K562 (cell line): ENCODE results near the gene RNH1. TPM values are rescaled to one million over a fixed set of nuclear protein-coding genes. Genes with fewer than 3 reads are reported as not detected.
A peak's percentile ranks its signal among the peaks of the same experiment; 100 is the strongest.

ENCODE experiments used
- ATAC-seq: fragments of 200-7000 bp; cut with Tn5 transposase; 3 replicates; pipeline ENCODE4 v1.9.1; 2020; ENCODE audit warnings: moderate library complexity
- BruUV-seq: library from RNA; stranded (reverse); fragments of 400-500 nt; replicated peaks from 2 replicates; lab custom pipeline; 2021; lab: Mats Ljungman, UMichigan
- CTCF ChIA-PET: fragments of 300-600 bp; formaldehyde crosslinking; extraction: SDS; loops from one replicate; lab custom pipeline; 2021; ENCODE audit warnings: low intra/inter-chr PET ratio; lab: Yijun Ruan, JAX
- POLR2A ChIA-PET: fragments of 300-600, 350-650 bp; sonication (Branson Sonifier 250); formaldehyde crosslinking; extraction: SDS; loops from one replicate; lab custom pipeline; 2021; ENCODE audit warnings: antibody characterized with exemption, inconsistent platforms; lab: Yijun Ruan, JAX
- DNase-seq, 4 experiments: peaks; one replicate each; pipeline versions ENCODE4 v3.0.0 to v3.0.0-alpha.2; 2011 to 2018; ENCODE audit warnings: low spot score in 3 of 4, mixed read lengths in 3 of 4; ENCODE audit errors: extremely low read depth in 1 of 4
- FAIRE-seq: peaks from 2 replicates; lab custom pipeline; 2011; peaks lifted over from hg19 to GRCh38; lab: Jason Lieb, UNC
- H2AFZ ChIP-seq: 2 replicates; pipeline ENCODE4 v1.6.0; 2011; ENCODE audit warnings: low read depth, low read length, control low read depth, inconsistent platforms
- H3K27ac ChIP-seq: fragments of 200-600 bp; 3 replicates; pipeline ENCODE4 v1.8.0; 2011; ENCODE audit warnings: low read depth, mild to moderate bottlenecking, control low read depth, inconsistent platforms, low read length, moderate library complexity, mixed read lengths; ENCODE audit errors: extremely low read depth
- H3K27me3 ChIP-seq, 2 experiments: fragments of 300-600 bp in 1 of 2; 2 replicates in 1 of 2; 3 replicates in 1 of 2; pipeline versions ENCODE4 v1.6.0 to v1.8.0; 2011; ENCODE audit warnings: inconsistent platforms in 2 of 2, low read length in 2 of 2, mild to moderate bottlenecking in 1 of 2, mixed read lengths in 1 of 2, moderate library complexity in 1 of 2; ENCODE audit not compliant: control insufficient read depth in 2 of 2, insufficient read depth in 2 of 2
- H3K36me3 ChIP-seq: fragments of 300-600 bp; 3 replicates; pipeline ENCODE4 v1.8.0; 2011; ENCODE audit warnings: mild to moderate bottlenecking, low read length, inconsistent platforms; ENCODE audit not compliant: control insufficient read depth, insufficient read depth
- H3K4me1 ChIP-seq, 2 experiments: fragments of 200-600 bp in 1 of 2; replicated peaks in 1 of 2; 2 replicates in 1 of 2; 3 replicates in 1 of 2; pipeline versions ENCODE4 v1.5.1 to v1.8.0; 2011; ENCODE audit warnings: inconsistent platforms in 2 of 2, low read length in 2 of 2, mild to moderate bottlenecking in 1 of 2, mixed read lengths in 1 of 2, moderate library complexity in 1 of 2; ENCODE audit not compliant: control insufficient read depth in 2 of 2, insufficient read depth in 2 of 2
- H3K4me2 ChIP-seq: 2 replicates; pipeline ENCODE4 v1.6.1; 2011; ENCODE audit warnings: low read length, control low read depth, inconsistent platforms, mixed read lengths; ENCODE audit not compliant: insufficient read depth
- H3K4me3 ChIP-seq: fragments of 200-600 bp; sonication (generic), shearing (Covaris generic); 2 replicates; pipeline ENCODE4 v1.5.1; 2016; ENCODE audit warnings: control low read depth, inconsistent platforms
- H3K79me2 ChIP-seq: fragments of 200-600 bp; 3 replicates; pipeline ENCODE4 v1.8.0; 2011; ENCODE audit warnings: low read length, inconsistent platforms; ENCODE audit not compliant: control insufficient read depth, insufficient read depth
- H3K9ac ChIP-seq, 2 experiments: 2 replicates each; pipeline versions ENCODE4 v1.6.0 to v1.6.1; 2011; ENCODE audit warnings: low read depth in 2 of 2, low read length in 2 of 2, control low read depth in 1 of 2, inconsistent platforms in 1 of 2, mild to moderate bottlenecking in 1 of 2, mixed read lengths in 1 of 2; ENCODE audit not compliant: insufficient read depth in 1 of 2
- H3K9me1 ChIP-seq: one replicate; pipeline ENCODE4 v1.6.0; 2011; ENCODE audit warnings: inconsistent platforms, mild to moderate bottlenecking, low read length, moderate library complexity; ENCODE audit not compliant: control insufficient read depth, insufficient read depth
- H3K9me3 ChIP-seq: replicated peaks from 2 replicates; pipeline ENCODE4 v1.5.1; 2011; ENCODE audit warnings: low read depth, low read length, inconsistent platforms; ENCODE audit not compliant: control insufficient read depth, insufficient read depth
- H4K20me1 ChIP-seq: replicated peaks from 2 replicates; pipeline ENCODE4 v1.6.1; 2011; ENCODE audit warnings: low read length, inconsistent platforms, mixed read lengths; ENCODE audit not compliant: control insufficient read depth, insufficient read depth
- BACH1 ChIP-seq: fragments of 200-800 bp; sonication (Bioruptor generic); IDR thresholded peaks from 2 replicates; pipeline ENCODE4 v1.6.1; 2016; ENCODE audit warnings: missing genetic modification characterization, missing compliant biosample characterization
- CBX5 ChIP-seq: IDR thresholded peaks from 2 replicates; pipeline ENCODE4 v1.6.1; 2014; ENCODE audit warnings: low read depth, borderline replicate concordance
- ELF2 ChIP-seq: fragments of 250-450 bp; sonication (Bioruptor Pico); IDR thresholded peaks from 2 replicates; pipeline ENCODE4 v1.5.0; 2021; ENCODE audit warnings: mild to moderate bottlenecking
- ELF4 ChIP-seq: fragments of 450-650 bp; formaldehyde crosslinking; IDR thresholded peaks from 2 replicates; pipeline ENCODE4 v1.4.0; 2022; ENCODE audit warnings: missing genetic modification characterization
- ESRRB ChIP-seq: fragments of 250-450 bp; sonication (Bioruptor Pico); IDR thresholded peaks from 2 replicates; pipeline ENCODE4 v1.5.0; 2020; ENCODE audit warnings: mild to moderate bottlenecking, moderate library complexity, borderline replicate concordance
- HDAC3 ChIP-seq: fragments of 450-650 bp; IDR thresholded peaks from 2 replicates; pipeline ENCODE4 v1.6.1; 2018; ENCODE audit warnings: borderline replicate concordance, mild to moderate bottlenecking, moderate library complexity; ENCODE audit not compliant: partially characterized antibody
- KDM1A ChIP-seq, 2 experiments: fragments of 450-650 bp; IDR thresholded peaks; 2 replicates each; pipeline ENCODE4 v1.6.1; 2016; ENCODE audit warnings: mild to moderate bottlenecking in 2 of 2
- MAX ChIP-seq: sonication (generic); formaldehyde crosslinking; IDR thresholded peaks from 2 replicates; pipeline ENCODE4 v1.9.0; 2022; ENCODE audit warnings: mild to moderate bottlenecking, missing genetic modification reagents
- UBTF ChIP-seq, 2 experiments: IDR thresholded peaks; 2 replicates each; pipeline ENCODE4 v1.6.1; 2012; ENCODE audit warnings: improper control_type of control experiment in 2 of 2, low read depth in 2 of 2, low read length in 2 of 2, borderline replicate concordance in 1 of 2
- ZNF324 ChIP-seq: fragments of 250-450 bp; sonication (Bioruptor Pico); IDR thresholded peaks from 2 replicates; pipeline ENCODE4 v1.4.0; 2020; ENCODE audit warnings: mild to moderate bottlenecking
- ZNF444 ChIP-seq: fragments of 250-450 bp; sonication (Bioruptor Pico); IDR thresholded peaks from 2 replicates; pipeline ENCODE4 v1.4.0; 2020; ENCODE audit warnings: mild to moderate bottlenecking, moderate library complexity
- WGBS: fragments of 100-300 bp; shearing (Covaris generic); methylation state at CpG from one replicate; pipeline ENCODE4 v1.1.6; 2016; ENCODE audit warnings: low coverage, mixed read lengths; ENCODE audit not compliant: insufficient coverage; ENCODE audit errors: missing lambda C conversion rate; 5-methylcytosine and 5-hydroxymethylcytosine counted together
- in situ Hi-C: fragments of 300-500 bp; cut with MboI; formaldehyde crosslinking; loops from 4 replicates; pipeline ENCODE4 v1.15.0; 2018; ENCODE audit warnings: inconsistent platforms, mixed read lengths
- intact Hi-C: fragments of 100-400 bp; cut with micrococcal nuclease; formaldehyde crosslinking; loops from 2 replicates; pipeline ENCODE4 v1.14.2; 2022
- polyA plus RNA-seq, 8 experiments: library from polyadenylated mRNA; depleted of rRNA in 4 of 8; stranded (reverse) in 5 of 8; unstranded in 3 of 8; fragments of >200 nt; fragmentation: Nextera tagmentation in 2 of 8; fragmentation: Illumina TruSeq in 1 of 8; extraction: Ambion mirVana in 2 of 8; extraction: Trizol in 1 of 8; gene quantifications; 2 replicates each; pipeline versions ENCODE4 v1.2.1 to v1.2.3, GENCODE V29; 2011 to 2014; ENCODE audit warnings: inconsistent platforms in 1 of 8, missing spikeins in 1 of 8
- total RNA-seq, 7 experiments: library from RNA; depleted of rRNA in 6 of 7; stranded (reverse); fragments of >200 nt in 6 of 7; fragmentation: Illumina TruSeq in 2 of 7; extraction: Trizol in 2 of 7; gene quantifications; 2 replicates each; pipeline versions ENCODE4 v1.2.1 to v1.2.3, GENCODE V29; 2011 to 2021; ENCODE audit warnings: low replicate concordance in 1 of 7
- TF ChIP-seq, protein P1 (sequence below): fragments of 250-450 bp; sonication (Bioruptor Pico); IDR thresholded peaks from 2 replicates; pipeline ENCODE4 v1.4.0; 2020; ENCODE audit warnings: mild to moderate bottlenecking, moderate library complexity
- TF ChIP-seq, protein P2 (sequence below): sonication (generic); formaldehyde crosslinking; IDR thresholded peaks from 2 replicates; pipeline ENCODE4 v1.8.0; 2022; ENCODE audit warnings: mild to moderate bottlenecking, missing genetic modification reagents

Gene RNH1
- total and polyA plus RNA-seq, 9 of the 15 experiments (the other 6 are each of a cell fraction or from before 2014, with no cell fraction given), result 2.5 to 160 (median 44.3) TPM

DNA sequence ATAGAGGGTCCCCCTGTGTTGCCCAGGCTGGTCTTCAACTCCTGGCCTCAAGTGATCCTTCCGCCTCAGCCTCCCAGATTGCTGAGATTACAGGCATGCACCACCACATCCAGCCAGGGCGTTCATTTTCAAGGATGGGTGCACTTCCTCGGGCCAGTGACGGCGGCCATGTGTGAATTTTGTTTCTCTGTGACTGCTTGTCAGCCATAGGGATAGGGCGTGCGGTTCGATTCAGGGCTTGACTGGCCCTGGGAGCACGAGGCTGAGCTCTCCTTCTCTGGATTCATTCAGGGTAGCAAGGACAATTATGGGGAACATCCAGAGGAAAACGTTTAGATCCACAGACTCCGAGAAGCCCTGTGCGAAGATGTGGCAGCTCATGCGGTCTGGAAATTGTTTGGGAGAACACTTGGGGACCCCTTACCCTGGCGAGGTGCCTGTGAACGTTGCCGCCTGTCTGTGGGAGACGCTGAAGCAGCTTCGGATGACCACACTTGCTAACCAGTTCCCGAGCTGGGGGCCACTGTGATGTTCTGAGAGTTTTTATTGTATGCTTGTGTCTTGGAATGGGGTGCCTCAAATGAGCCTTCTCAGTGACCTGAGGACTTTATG, 54.0 kb downstream of the RNH1 start (continued):
- TF ChIP-seq, protein P1, sequence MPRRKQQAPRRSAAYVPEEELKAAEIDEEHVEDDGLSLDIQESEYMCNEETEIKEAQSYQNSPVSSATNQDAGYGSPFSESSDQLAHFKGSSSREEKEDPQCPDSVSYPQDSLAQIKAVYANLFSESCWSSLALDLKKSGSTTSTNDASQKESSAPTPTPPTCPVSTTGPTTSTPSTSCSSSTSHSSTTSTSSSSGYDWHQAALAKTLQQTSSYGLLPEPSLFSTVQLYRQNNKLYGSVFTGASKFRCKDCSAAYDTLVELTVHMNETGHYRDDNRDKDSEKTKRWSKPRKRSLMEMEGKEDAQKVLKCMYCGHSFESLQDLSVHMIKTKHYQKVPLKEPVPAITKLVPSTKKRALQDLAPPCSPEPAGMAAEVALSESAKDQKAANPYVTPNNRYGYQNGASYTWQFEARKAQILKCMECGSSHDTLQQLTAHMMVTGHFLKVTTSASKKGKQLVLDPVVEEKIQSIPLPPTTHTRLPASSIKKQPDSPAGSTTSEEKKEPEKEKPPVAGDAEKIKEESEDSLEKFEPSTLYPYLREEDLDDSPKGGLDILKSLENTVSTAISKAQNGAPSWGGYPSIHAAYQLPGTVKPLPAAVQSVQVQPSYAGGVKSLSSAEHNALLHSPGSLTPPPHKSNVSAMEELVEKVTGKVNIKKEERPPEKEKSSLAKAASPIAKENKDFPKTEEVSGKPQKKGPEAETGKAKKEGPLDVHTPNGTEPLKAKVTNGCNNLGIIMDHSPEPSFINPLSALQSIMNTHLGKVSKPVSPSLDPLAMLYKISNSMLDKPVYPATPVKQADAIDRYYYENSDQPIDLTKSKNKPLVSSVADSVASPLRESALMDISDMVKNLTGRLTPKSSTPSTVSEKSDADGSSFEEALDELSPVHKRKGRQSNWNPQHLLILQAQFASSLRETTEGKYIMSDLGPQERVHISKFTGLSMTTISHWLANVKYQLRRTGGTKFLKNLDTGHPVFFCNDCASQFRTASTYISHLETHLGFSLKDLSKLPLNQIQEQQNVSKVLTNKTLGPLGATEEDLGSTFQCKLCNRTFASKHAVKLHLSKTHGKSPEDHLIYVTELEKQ, result no peak
- TF ChIP-seq CBX5, result no peak
- TF ChIP-seq, all 486 proteins: peak for 0

- ATAC-seq (no peak), FAIRE-seq (no peak), DNase-seq (no peak)
- no peaks in the 10 kb centered on the region for H4K20me1 ChIP-seq
- H3K9me3 ChIP-seq, result no peaks in the 10 kb centered on the region
- WGBS, result 94% methylated on average over 11 of the region's 12 CpGs
- ChIA-PET CTCF (no interaction called here), POLR2A (interaction anchor here (0.7 to 2.0 kb wide), 3 partner anchors 8 to 215 kb away, joined by 3 to 16 read pairs (median 4); no protein-coding TSS in a partner anchor)
- H3K36me3 ChIP-seq, result peaks cover 58% of the 10 kb centered on the region; the same call in 2 of the 3 replicates
- no peak overlapping the region for H2AFZ ChIP-seq
- no peak overlapping the region for H3K4me2 ChIP-seq
- H3K27me3 ChIP-seq, result no peaks in the 10 kb centered on the region
- no peaks in the 10 kb centered on the region for H3K9me1 ChIP-seq
- H3K4me3 ChIP-seq, result no peak overlapping the region
- peaks cover 19 to 73% of the 10 kb centered on the region in 2 experiments; a peak in 4 of 5 replicates for H3K4me1 ChIP-seq
- H3K27ac ChIP-seq, result no peak overlapping the region
- intact Hi-C loops, result no loop called here
- peaks cover 88% of the 10 kb centered on the region for H3K79me2 ChIP-seq
- peak overlapping the region in 1 of 2 experiments; percentile 100; a peak in 1 of 4 replicates for H3K9ac ChIP-seq
- no TSS peak for BruUV-seq
- in situ Hi-C loops, result loop anchor here (5.0 kb wide), 1 partner anchor 50 kb away; no protein-coding TSS in a partner anchor
- TF ChIP-seq ESRRB (CRISPR knock-in tag), result no peak
- TF ChIP-seq ELF4 (CRISPR knock-in tag), result no peak
- TF ChIP-seq HDAC3, result no peak
- TF ChIP-seq UBTF (IDR thresholded peaks at IDR 0.05; ENCODE audit: borderline replicate concordance in 1 of 2, low read depth in 2 of 2, low read length in 2 of 2), result no peak
- TF ChIP-seq BACH1 (tag), result no peak
- TF ChIP-seq MAX (CRISPR knock-in tag), result no peak
- TF ChIP-seq, protein P2, sequence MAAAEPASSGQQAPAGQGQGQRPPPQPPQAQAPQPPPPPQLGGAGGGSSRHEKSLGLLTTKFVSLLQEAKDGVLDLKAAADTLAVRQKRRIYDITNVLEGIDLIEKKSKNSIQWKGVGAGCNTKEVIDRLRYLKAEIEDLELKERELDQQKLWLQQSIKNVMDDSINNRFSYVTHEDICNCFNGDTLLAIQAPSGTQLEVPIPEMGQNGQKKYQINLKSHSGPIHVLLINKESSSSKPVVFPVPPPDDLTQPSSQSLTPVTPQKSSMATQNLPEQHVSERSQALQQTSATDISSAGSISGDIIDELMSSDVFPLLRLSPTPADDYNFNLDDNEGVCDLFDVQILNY (CRISPR knock-in tag), result no peak
- TF ChIP-seq ZNF444 (CRISPR knock-in tag), result no peak
- TF ChIP-seq ZNF324 (CRISPR knock-in tag), result no peak
- no peak for TF ChIP-seq ELF2 (CRISPR knock-in tag)
- no peak for TF ChIP-seq KDM1A (IDR thresholded peaks at IDR 0.05)
Observed at GRCh38 chr11:452203-452744, 54.8 kb downstream of the RNH1 start.
